Right renal cortex interstitium (tissue), 3 donors: ENCODE measurements around the gene AMBN. TPM values are rescaled to one million over a fixed set of nuclear protein-coding genes. Genes with fewer than 3 reads are reported as not detected.
"Not testable (repeated sequence)": the region's sequence is repeated elsewhere in the genome, so short reads cannot be mapped to it uniquely, and the experiment has no call there.

Source experiments
- DNase-seq, 3 donors: peaks; one replicate each; pipeline ENCODE4 v3.0.0-alpha.2; 2013; ENCODE audit warnings: low read depth in 3 of 3, low spot score in 2 of 3
- polyA plus RNA-seq, 3 donors: library from polyadenylated mRNA; unstranded; fragments of 120-200 nt; gene quantifications; one replicate each; pipeline ENCODE4 v1.2.1, GENCODE V29; 2013; ENCODE audit not compliant: insufficient read length in 3 of 3

AMBN gene
- polyA plus RNA-seq, 3 donors = 1.2 to 1.7 (median 1.3) TPM

DNA sequence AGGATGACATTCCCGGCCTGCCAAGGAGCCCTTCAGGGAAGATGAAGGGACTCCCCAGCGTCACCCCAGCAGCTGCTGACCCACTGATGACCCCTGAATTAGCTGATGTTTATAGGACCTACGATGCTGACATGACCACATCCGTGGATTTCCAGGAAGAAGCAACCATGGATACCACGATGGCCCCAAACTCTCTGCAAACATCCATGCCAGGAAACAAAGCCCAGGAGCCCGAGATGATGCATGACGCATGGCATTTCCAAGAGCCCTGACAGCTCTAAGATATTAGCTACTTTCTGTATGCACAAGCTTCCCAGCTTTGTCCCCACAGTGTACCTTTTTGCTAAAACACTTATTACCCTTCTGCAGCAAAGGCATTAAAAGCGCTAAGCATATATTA lies 14.4 kb downstream of the AMBN start:
- DNase-seq = no peak

DNA sequence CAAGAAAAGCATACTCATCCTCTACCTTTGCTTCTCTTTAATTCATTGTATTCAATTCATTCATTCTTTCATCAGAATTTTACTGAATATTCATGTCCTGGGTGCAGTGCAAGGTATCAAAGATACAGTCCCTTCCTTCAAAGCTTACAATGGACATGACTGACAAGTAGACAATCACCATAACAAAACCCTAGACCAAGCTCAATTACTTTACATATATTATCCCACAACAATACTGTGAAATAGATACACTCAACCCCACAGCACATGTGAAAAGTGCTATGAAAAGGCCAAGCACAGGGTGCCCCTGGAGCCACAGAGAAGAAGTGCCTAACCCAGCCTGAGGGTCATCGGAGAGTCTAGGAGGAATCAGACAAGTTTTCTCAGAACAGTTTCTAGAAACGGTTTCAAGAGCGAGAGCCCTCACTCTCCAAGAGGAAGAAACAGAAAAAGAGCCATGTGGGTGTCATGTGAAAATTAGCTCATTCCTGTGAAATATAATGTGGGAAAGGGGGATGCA lies 15.3 kb downstream of the AMBN start:
- no peak for DNase-seq

DNA sequence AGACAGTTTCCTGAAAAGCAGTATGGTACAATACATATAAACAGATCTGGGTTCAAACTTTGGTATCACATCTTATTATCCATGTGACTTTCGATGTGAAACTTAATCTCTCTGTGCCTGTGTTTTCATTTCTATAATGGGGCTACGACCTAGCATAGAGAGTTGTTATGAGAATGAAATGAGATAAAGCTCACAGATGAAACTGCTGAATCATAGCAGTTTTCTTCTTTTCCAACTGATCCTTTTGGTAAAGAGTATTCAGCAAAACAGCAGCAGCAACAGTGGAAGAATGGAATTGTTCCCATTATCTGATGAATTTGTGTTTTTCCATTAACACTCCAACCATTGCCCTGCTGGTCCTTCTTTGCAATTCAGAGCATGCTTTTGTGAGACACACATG lies 16.3 kb downstream of the AMBN start:
- DNase-seq = no peak

DNA sequence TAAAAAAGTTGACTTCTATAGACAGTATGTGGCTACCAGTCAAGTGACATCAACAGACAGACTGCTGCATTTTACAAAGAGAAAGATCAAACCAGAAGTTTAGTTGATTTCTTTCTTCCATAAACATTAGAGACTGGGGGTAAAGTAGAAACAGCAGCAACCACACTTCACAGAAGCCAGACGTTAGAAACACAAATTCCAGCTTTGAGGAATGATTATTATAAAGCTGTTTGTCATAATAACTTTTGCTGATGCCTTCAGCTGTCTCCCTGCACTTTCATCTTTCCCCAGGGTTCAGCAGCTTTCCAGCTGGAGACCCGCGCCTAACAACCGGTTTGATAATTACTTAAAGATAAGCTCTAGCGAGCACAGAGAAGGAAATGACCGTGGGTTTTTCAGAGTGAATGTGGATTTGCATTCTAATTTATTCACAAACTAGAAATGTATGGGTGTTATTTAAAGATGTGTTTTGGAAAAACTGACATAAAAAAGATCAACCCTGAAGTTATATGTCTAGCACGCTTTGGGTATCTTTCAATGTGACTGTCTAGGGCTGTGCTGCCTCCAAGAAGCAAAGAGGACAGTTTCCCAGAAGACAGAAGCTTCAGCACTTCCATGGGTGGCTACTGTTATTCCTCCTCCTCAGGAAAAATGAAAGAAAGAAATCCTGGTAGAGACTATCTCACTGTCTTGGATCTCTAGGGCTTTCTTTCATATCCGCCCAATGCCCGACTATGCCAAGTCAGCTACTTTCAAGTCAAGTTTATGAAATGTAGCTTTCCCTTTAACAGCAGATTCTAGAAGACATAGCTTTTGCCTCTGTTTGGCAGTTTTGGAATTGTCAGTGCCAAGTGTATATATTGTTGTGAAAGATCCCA lies 21.5 kb downstream of the AMBN start:
- no peak for DNase-seq

DNA sequence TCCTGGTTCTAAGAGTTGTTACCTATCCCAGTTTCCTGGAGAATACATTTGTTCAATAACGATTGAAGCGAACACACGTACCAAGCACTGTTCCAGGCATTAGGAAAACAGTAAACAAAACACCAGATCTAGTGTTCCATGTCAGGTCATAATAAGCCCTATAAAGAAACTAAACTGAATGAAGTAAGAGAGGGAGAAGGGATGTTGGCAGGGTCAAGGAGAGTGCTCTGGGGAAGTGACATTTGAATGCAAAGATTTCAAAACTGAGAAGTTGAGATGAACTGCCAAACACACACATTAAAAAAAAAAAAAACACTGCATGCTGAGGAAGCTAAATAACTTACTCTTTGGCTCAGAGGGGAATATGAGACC lies 22.1 kb downstream of the AMBN start:
- DNase-seq = no peak

DNA sequence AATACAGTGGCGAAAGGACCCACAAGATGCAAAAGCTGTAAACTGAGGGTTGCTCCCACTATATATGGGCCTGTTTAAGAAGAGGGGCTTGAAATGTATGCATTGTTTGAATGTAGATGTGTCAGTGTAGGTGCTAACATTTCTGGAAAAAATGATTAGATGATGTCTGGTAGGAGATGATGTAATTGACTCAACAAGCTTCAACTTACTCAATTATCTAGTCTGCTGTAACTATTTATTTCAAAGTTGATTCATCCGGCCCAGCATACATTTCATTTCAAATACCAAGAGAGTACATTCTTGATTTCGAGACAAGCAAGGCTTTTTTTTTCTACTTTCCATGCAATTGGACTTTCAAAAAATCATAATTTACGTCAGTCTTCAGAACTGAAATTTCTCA lies 27.2 kb downstream of the AMBN start:
- DNase-seq = no peak

DNA sequence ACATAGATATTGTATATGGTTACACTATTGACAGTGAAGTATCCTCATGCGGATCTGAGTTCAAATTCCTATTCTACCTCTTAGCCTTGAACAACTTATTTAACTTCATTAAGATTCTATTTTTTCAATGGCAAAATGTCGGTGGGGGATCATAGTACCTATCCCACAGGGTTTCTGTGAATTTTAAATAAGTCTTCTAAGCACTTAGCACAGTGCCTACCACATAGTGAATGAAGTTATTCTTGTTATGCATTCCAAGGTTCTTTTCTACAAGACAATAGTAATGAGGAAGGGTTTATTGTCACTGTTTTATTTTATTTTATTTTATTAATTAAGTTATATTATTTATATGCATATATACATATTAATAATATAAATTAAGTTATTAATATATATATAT lies 27.7 kb downstream of the AMBN start:
- DNase-seq = no peak

DNA sequence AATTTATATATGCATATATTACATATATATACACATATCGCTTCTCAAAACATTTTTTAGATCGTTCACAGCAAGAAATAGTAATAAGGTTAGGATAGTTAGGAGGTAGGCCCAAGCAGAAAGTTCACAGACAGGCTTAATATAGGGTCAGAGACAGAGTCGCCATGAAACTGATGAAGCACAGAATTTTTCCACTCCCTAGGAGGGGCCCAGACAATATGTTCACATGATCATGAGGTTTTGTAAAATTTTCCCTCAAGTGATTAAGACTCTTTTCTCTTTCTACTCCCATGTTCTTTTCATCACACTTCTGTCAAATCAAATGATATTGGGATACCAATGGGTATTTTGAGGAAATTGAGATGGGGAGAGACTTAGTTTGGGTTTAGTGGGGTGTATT lies 31.3 kb downstream of the AMBN start:
- no peak for DNase-seq

DNA sequence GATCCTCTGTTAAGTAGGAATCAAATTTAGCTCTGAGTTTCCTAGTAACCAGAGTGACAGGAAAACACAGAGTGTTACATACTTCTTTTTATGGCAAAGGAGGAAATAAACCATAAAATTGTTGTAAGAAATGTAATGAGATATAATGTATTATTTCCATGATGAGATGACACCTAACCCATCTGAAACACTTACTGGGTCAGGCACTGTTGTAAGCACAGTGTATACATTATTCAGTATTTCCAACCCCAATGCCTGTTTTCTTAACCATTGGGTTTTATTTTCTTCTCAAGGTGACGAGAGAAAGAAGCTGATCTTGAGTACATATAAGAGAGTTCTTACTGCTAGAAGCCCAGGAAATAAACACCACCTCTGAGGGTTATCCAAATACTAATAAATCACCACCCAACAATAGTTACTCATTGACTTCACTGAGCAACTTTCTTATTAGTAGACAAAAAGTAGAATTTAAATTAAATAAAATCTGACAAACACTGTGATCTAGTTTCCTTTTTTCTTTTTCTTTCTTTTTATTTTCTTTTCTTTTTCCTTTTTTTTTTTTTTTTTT lies 32.3 kb downstream of the AMBN start:
- no peak for DNase-seq

DNA sequence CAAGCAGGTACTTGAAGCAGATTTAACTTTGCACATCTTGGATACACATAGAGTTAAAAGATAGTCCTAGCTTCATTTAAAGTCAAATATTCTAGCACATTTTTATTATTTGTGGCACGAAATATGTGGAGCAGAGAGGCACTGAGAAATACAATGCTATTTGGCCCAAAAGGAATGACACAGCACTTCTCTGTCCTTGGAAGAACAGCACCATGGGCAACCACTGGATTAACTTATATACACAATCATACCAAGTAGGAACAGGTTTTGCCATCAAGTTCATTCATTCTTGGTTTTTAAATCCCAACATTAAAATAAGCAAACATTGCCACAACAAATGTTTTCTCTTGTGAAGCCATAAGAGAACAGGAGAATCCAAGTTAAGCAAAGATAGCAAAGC lies 35.6 kb downstream of the AMBN start:
- DNase-seq = no peak

DNA sequence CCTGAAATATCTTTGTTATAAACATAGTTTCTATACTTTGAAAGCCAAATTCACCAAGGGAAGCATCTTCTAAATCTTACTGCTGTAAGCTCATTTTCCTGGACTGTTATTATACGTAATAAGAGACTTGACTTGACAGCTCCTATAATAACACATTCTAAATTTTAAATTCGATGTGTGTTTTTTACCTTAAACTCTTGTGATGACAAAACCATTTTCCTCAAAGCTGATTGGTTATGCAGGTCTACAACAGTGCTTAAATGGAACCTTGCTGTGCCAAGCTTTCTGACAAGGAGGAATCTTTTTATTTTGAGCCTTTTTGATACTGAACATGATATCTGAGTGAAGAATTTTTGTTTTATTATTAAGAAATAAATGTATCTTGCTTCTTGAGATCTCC lies 36.4 kb downstream of the AMBN start, which contains the start of gene ENAM:
ENAM (plus strand) TSS at position 301 of the 400 bp plus-strand sequence. CDS start 757 bp downstream, outside the sequence.
- no peak for DNase-seq

DNA sequence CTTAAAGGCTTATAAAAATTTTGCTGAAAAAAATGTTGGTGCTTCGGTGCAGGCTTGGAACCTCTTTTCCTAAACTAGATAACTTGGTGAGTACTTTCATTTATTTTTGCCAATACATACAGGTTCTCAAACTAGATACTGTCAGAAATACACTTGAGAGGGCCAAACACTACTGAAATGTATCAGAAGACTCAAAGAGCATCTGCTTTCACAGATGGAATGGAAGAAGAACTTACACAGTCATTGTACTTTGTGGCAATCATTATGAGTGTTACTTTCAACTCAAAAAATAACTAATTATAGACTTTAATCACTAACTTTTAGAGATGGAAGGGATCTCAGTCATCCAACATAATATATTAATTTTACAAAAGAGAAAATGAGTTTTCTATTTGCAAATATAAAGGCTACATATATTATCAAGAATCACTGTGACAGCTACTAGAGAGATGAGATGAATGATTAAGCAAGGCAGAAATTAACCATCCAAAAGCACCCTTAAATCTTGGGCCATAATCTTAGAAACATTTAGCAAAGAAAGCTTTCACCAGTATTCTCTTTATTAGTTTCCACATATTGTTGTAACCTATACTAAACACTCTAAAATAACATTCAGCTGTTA lies 37.5 kb downstream of the AMBN start:
- DNase-seq = no peak

DNA sequence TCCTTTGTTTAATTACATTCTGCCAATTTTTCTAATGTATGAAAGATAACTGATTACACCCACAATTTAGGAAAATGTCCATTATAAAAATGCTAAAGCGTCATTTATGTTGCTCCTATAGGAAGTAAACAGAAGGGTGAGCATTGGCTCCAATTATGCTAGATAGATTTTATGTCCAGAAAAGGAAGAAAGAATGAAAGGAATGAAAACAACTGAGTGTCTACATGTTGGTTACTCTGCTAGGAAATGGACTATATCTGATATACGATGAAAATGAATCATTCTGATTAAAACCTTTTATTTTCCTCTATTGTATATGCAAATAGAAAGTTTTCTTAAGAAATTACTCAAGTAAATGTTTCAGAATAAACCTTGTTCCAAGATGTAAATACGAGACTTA lies 38.1 kb downstream of the AMBN start:
- DNase-seq = no peak

DNA sequence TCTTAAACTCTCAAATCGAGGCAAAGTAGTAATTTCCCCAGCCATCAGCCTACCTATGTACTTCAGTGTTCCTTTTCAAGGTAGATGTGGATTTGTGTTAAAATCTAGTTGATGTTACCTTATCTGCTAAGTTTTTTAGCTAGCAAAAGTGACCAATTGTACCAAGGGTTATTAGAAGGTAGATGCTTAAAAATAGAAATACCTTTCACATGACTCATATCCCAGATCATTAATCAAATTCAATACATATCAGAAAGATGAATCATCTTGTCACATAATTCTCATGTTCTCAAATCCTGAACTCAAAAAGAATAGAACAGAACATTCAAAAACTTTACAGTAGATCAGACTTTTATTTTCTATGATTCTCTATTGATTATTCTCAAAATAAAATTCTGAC lies 40.0 kb downstream of the AMBN start:
- no peak for DNase-seq

DNA sequence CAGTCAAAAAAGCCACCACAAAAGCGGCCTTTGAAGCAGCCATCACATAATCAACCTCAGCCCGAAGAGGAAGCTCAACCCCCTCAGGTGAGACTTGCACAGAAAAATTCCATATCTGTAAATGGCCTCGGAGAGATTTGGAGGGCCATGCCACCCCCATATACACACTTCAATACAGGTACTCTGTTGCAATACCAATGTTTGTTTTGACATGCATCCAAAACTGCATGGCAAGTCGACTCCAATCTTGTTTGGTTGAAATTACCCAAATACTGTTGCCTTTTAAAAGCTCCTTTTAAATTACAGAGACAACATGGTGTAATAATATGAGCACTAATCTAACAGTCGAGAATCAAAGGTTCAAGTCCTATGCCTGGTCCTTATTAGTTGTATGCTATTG lies 42.4 kb downstream of the AMBN start:
- no peak for DNase-seq

DNA sequence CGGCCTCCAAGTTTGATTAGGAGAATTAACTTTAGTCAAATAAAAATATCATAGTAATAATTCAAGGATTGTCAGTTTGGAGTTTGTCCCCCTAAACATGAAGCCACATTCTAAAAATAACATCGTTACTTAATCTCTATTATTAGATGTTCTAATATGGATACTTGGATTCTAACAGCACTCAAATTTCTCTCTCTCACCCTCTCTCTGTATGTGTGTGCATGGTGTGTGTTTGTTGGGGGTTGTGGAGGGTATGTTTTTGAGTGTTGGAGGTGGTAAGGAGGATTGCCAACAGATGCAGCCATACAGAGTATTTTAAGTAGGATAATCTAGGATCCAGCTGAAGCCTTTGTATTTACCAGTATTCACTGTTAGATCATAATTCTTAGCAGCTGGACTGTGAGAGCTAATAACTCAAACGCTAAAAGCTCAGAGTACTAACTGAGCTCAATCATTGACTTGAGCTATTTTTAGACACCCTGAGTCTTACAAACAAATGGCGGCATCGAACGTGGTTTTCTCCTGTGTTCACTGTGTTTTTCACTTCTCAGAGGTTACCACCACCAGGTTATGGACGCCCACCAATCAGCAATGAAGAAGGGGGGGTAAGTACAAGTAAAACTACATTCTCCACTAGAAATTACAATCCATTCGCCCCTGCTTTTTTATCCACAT lies 45.3 kb downstream of the AMBN start:
- no peak for DNase-seq

DNA sequence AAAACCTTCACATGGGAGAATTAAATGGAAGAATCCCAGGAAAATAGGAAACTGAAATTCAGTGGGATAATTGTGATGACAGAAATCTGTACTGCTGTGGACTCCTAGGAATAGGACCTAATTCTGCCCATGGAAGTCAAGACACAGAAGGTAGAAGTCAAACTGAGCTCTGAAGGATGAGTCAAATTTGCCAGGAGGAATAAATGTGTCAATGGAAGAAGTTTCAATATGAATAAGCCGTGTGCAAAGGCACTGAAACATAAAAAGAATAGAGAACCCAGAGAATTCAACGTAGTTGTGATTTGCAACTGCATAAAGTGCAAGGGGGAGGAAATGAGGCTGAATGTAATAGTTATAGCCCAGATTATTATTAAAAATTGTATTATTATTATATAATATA lies 48.1 kb downstream of the AMBN start:
- DNase-seq = no peak

DNA sequence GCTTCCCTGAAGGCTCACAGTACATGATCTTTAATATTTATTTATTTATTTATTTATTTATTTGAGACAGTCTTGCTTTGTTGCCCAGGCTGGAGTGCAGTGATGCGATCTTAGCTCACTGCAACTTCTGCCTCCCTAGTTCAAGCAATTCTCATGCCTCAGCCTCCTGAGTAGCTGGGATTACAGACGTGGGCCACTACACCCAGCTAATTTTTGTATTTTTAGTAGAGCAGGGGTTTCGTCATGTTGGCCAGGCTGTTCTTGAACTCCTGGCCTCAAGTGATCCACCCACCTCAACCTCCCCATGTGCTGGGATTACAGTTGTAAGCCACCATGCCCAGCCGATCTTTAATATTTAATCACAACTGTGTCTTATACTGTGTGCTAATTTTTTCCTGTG lies 58.7 kb downstream of the AMBN start:
- DNase-seq = not testable (repeated sequence)

DNA sequence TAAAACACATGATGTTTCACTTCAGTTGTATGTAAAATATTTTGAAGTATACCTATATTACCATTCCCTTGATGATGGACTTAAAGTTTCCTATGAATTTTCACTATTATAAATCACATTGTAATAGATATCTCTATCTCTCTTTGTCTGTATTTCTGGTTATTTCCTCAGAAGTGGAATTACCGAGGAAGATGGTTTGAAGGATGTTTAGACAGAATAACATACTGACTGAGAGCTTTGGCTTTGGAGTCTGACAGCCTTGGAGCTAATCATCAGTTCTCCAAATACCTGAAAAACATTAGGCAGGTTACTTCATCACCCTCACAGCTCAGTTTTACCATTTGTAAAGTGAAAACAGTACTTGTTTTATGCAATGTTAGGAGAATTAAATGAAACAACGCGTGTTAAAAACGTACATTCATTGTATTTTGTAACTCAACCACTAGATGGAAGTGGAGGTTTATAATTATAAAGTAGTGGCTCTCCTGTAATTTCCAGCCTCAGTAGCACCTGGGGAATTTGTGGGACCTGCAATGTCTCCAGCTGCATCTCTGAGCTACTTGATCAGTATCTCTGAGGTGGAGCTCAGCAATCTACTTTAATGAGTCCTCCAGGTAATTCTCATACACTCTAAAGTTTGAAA lies 59.9 kb downstream of the AMBN start:
- peak in 2 of 3 donors; percentile 8 to 18 for DNase-seq

DNA sequence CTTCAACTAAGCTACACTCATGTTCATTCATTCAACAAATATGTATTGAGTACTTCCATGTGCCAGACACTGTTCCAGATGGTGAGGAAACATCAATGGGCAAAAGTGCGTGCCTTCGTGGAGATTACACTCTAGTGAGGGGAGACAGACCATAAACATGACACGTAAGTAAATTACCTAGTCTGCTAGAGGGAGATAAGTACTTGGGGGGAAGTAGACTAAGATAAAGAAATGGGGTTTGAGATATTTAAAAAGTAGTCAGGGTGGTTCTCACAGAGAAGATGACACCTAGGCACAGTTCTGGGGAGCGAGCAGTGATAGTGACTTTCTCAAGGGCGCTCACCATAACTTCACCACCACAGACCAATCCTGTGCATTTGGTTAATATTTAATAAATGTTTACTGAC lies 62.6 kb downstream of the AMBN start:
- no peak for DNase-seq
